IPS-20b (cell line): ENCODE data around the gene FGF9.

Source experiments
- H3K27ac ChIP-seq: one replicate; pipeline ENCODE4 v1.5.1; 2013; ENCODE audit warnings: low read length
- H3K27me3 ChIP-seq: 2 replicates; pipeline ENCODE4 v1.6.1; 2013; ENCODE audit warnings: mild to moderate bottlenecking, low read length, inconsistent platforms; ENCODE audit not compliant: insufficient read depth
- H3K36me3 ChIP-seq: 2 replicates; pipeline ENCODE4 v1.6.1; 2013; ENCODE audit warnings: low read depth, mild to moderate bottlenecking, inconsistent platforms, low read length, moderate library complexity; ENCODE audit not compliant: insufficient read depth
- H3K4me1 ChIP-seq: 2 replicates; pipeline ENCODE4 v1.6.1; 2013; ENCODE audit warnings: mild to moderate bottlenecking, control low read depth, inconsistent platforms, low read length, moderate library complexity; ENCODE audit not compliant: insufficient read depth
- H3K4me3 ChIP-seq: 2 replicates; pipeline ENCODE4 v1.5.1; 2013; ENCODE audit warnings: mild to moderate bottlenecking, low read length, inconsistent platforms
- H3K9ac ChIP-seq: 2 replicates; pipeline ENCODE4 v1.6.1; 2013; ENCODE audit warnings: low read depth, mild to moderate bottlenecking, inconsistent platforms, low read length, moderate library complexity
- H3K9me3 ChIP-seq: 2 replicates; pipeline ENCODE4 v1.6.1; 2013; ENCODE audit warnings: mild to moderate bottlenecking, low read depth, low read length, inconsistent platforms; ENCODE audit not compliant: insufficient read depth

Gene FGF9

DNA sequence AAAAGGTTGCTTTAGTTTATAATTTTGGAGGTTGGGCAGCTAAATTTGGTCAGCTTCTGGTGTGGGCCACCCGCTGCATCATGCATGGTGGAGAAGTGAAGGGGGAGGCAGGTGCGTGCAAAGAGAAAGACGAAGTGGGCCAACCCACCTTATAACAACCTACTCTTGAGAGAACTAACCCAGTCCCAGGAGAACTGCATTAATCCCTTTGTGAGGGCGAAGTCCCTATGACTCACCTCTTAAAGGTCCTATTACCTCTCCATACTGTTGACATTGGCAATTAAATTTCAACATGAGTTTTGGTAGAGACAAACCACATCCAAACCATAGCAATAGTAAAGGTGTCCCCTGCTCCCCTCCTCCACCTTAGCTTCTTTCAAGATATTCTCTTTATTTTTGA lies 7.7 kb upstream of the FGF9 start:
- Histone ChIP-seq H3K36me3 (no peaks in the 10 kb centered on the region), H3K27me3 (peaks cover 17% of the 10 kb centered on the region), H3K4me1 (no peaks in the 10 kb centered on the region), H3K4me3 (no peak overlapping the region), H3K9ac (no peak overlapping the region), H3K27ac (no peak overlapping the region), H3K9me3 (no peaks in the 10 kb centered on the region)

DNA sequence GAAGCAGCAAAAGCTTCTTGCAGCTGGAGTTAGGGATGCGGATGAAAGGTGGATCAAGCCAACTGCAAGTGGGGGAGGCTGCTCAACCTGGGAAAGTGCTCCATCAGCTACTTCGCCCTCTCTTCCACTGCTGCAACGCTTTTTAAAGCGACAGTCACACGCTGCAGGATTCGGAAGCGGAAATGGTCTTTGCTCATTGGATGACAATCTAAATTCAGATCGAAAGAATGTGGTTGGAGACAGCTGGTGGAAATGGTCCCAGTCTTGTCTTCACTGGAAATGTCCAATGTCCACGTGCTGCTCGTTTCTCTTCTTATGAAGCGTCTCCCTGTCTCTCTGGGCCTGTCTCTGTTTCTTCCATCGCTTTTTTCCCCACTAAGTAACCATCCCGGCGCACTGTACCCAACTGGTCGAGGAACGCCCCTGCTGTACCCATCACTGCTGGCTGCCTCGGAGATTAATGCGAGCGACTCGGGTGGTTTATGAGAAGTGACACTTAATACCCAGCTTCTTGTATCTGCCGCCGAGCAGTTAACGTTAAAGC lies 2.1 kb upstream of the FGF9 start:
- H3K9ac ChIP-seq, result no peak overlapping the region; the same call in 1 of the 2 replicates
- no peaks in the 10 kb centered on the region for H3K36me3 ChIP-seq
- peak overlapping the region; percentile 90 for H3K4me3 ChIP-seq
- peaks cover 73% of the 10 kb centered on the region for H3K27me3 ChIP-seq
- H3K9me3 ChIP-seq, result no peaks in the 10 kb centered on the region; the same call in 1 of the 2 replicates
- no peak overlapping the region for H3K27ac ChIP-seq
- H3K4me1 ChIP-seq, result peaks cover 18% of the 10 kb centered on the region; the same call in 1 of the 2 replicates

DNA sequence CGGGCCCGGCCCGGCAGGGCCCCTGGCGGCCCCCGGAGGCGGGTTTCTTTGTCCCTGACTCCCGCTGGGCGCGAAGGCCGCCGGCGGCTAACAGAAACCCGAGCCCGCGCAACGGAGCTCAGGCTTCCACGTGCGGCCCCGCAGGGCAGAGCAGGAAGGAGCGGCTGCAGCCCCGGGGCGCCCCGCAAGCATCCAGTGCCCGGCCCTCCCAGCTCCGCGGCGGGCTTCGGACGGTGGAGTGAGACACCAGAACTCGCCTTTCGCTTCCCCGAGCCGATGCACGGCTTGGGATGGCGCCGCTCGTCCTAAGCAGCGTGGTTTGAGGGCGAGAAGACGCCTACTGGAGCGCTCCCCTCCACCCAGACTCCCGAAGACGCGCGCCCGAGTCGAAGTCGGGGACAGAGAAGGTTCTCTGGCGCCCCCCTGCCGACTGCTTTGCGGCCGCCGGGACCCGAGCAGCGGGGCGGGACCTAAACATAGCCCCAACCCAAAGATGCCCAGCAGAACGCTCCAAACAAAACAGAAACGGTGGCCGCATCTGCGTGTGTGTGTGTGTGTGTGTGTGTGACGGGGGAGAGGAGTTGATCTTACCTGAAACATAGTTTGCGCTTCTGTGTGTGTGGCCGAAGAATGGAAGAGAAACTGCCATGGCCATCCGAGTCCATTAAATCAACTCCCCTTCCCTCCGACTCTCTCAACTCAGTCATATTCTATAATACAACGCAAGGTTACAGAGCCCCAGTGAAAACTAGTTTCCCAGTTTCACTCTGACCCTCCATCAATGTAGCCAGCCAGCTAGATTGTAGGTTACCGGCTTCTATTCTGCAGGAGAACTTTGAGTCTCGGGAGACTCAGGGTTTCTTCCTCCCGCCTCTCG lies 629 bp upstream of the FGF9 start:
- peak overlapping the region; percentile 90 for H3K4me3 ChIP-seq
- no peaks in the 10 kb centered on the region; the same call in 1 of the 2 replicates for H3K9me3 ChIP-seq
- peaks cover 18% of the 10 kb centered on the region; the same call in 1 of the 2 replicates for H3K4me1 ChIP-seq
- peak overlapping the region; percentile 70; the same call in 1 of the 2 replicates for H3K9ac ChIP-seq
- H3K27me3 ChIP-seq, result peaks cover 86% of the 10 kb centered on the region
- no peaks in the 10 kb centered on the region for H3K36me3 ChIP-seq
- H3K27ac ChIP-seq, result no peak overlapping the region

DNA sequence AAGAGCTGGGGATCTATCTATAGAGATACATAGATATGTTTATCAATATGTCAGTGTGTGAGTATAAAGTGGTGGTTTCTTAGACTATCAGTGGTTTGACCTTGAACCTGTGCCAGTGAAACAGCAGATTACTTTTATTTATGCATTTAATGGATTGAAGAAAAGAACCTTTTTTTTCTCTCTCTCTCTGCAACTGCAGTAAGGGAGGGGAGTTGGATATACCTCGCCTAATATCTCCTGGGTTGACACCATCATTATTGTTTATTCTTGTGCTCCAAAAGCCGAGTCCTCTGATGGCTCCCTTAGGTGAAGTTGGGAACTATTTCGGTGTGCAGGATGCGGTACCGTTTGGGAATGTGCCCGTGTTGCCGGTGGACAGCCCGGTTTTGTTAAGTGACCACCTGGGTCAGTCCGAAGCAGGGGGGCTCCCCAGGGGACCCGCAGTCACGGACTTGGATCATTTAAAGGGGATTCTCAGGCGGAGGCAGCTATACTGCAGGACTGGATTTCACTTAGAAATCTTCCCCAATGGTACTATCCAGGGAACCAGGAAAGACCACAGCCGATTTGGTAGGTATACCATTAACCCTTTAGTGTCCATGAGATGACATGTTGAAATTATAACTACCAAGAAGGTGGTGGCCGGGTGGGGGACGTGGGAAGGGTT lies 880 bp downstream of the FGF9 start:
- peak overlapping the region; percentile 58; the same call in 1 of the 2 replicates for H3K4me3 ChIP-seq
- H3K4me1 ChIP-seq, result peaks cover 18% of the 10 kb centered on the region; the same call in 1 of the 2 replicates
- no peak overlapping the region for H3K9ac ChIP-seq
- no peak overlapping the region for H3K27ac ChIP-seq
- H3K27me3 ChIP-seq, result peaks cover 98% of the 10 kb centered on the region
- H3K36me3 ChIP-seq, result no peaks in the 10 kb centered on the region
- H3K9me3 ChIP-seq, result no peaks in the 10 kb centered on the region; the same call in 1 of the 2 replicates

DNA sequence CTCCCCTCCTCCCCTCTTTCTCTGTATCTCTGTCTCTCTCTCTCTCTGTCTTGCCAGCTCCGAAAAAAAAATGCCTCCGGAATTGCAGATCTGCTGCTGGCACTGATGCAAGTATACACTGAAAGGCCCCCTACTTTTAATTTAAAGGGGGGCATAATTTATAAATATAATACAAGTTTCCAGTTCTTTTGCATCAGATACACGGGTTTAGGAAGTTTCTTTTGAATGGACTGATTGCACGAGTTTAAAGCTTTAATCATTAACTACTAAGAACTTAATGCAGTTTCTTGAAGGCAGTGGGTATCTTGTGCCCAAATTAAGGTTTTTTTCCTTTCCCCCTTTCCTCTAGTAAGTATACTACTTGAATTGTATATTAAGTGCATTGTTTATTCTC lies 1.4 kb downstream of the FGF9 start:
- Histone ChIP-seq H3K36me3 (no peaks in the 10 kb centered on the region), H3K9me3 (no peaks in the 10 kb centered on the region; the same call in 1 of the 2 replicates), H3K4me3 (peak overlapping the region; percentile 58; the same call in 1 of the 2 replicates), H3K4me1 (peaks cover 18% of the 10 kb centered on the region; the same call in 1 of the 2 replicates), H3K27me3 (peaks cover 98% of the 10 kb centered on the region), H3K9ac (no peak overlapping the region), H3K27ac (no peak overlapping the region)

DNA sequence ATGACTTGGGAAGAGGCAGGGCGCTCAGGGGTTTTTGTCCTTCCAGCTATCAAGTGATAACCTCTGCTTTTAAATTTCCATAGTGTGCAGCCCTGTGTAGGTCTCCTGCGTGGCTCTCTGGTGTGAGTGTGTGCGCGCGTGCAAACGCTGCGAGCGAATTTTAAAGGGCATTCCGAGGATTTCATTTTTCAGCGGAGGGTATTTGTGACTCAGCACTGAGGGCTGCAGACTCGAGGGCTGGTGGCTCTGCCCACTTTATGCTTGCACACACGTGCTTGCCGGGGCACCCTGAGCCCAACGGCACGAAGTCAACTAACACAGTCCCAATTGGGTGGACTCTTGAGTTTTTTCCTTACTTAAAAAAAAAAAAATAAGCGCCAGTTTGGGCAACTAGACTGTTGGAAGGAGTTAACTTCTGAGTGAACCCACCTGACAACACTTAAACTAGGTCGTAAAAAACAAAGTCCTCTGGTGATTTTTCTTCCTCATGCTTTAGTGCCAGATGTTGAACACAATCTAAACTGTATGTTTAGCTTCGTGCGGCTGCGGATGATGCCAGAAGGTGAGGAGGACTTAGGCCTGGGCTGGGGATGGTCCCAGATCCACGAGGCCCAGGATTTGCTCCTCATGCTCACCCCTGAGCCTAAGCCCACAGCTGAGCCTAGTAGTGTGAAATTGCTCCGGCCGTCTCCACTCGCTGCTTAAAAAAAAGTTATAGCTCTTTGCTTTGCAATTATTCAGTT lies 2.1 kb downstream of the FGF9 start:
- peak overlapping the region; percentile 81 for H3K4me3 ChIP-seq
- H3K27me3 ChIP-seq, result peaks cover 98% of the 10 kb centered on the region
- H3K4me1 ChIP-seq, result peaks cover 18% of the 10 kb centered on the region; the same call in 1 of the 2 replicates
- H3K36me3 ChIP-seq, result no peaks in the 10 kb centered on the region
- H3K9me3 ChIP-seq, result no peaks in the 10 kb centered on the region; the same call in 1 of the 2 replicates
- H3K9ac ChIP-seq, result no peak overlapping the region
- H3K27ac ChIP-seq, result no peak overlapping the region

DNA sequence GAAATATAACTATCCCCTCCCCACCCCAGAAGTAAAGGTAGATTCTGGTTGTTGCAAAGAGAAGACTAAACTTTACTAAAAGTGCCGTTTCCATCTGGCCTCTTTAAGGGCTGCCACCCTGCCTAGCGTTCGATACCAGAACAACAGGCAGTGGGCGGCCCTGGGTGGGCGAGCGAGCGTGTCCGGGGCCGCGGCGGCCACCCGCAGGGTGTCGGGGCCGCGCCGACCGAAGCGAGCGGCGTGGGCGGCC lies 2.6 kb downstream of the FGF9 start:
- no peak overlapping the region for H3K27ac ChIP-seq
- no peaks in the 10 kb centered on the region; the same call in 1 of the 2 replicates for H3K9me3 ChIP-seq
- H3K4me1 ChIP-seq, result peaks cover 16% of the 10 kb centered on the region; the same call in 1 of the 2 replicates
- no peaks in the 10 kb centered on the region for H3K36me3 ChIP-seq
- H3K27me3 ChIP-seq, result peaks cover 98% of the 10 kb centered on the region
- H3K9ac ChIP-seq, result no peak overlapping the region
- peak overlapping the region; percentile 81 for H3K4me3 ChIP-seq

DNA sequence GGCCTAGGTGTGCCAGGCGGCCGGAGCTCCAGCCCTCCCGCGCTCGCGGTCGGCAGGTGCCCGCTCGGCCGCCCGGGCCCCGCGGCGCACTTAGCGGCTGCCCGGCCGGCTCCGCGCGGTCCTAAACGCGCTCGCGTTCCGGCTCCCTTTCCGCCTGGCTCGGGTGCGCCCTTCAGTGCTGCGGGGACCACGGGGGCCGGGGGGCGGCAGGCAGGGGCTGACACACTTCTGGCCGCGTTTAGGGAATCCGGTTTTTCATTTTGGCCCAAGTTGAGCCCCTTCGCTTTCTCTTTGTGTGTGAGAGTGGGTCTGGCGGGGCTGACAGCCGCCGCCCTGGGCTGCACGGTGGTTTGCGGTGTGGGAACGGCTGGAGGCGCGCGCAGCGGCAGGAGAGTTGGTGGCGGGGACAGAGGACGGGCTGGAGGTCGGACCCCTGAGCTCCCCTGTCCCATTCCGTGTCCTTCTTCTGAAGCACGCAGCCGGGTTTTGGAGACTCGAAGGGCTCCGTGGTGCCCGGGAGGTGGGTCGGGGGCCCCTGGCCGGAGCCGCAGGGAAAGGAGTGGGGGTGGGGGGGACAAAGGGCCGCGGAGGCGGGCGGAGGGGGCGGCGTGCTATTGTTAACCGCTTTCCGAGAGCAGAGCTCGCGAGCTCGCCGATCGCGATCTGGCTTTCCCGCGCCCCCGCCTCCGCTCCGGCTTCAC lies 3.1 kb downstream of the FGF9 start:
- Histone ChIP-seq H3K9ac (peak overlapping the region; percentile 59; the same call in 1 of the 2 replicates), H3K4me1 (peaks cover 14% of the 10 kb centered on the region; the same call in 1 of the 2 replicates), H3K36me3 (no peaks in the 10 kb centered on the region), H3K4me3 (peak overlapping the region; percentile 81), H3K27me3 (peaks cover 98% of the 10 kb centered on the region), H3K27ac (no peak overlapping the region), H3K9me3 (no peaks in the 10 kb centered on the region; the same call in 1 of the 2 replicates)

DNA sequence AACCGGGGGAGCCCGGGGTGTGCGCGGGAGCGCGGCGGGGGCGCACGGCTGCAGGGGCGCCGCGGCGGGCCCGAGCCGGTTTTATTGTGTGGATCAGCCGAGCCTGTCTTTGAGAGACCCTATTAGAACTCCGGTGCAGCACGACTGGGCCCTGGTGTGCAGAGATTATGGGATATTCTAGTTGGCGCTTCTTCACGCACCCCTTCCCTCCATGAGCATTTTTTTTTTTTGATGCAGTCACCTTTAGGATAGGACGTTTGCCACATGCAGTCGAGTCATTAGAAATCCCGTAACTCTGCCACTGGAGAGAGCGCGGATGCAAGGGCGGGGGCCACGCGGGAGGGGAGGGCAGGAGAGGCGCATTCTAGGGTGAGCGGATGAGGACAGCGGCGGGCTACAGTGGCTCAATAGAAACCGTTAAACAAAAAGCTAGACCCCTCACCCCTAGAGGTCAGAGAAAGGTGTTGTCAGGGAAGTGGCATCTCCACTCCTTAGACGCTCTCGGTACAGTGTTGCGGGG lies 3.7 kb downstream of the FGF9 start:
- H3K9ac ChIP-seq, result peak overlapping the region; percentile 59; the same call in 1 of the 2 replicates
- no peak overlapping the region for H3K27ac ChIP-seq

DNA sequence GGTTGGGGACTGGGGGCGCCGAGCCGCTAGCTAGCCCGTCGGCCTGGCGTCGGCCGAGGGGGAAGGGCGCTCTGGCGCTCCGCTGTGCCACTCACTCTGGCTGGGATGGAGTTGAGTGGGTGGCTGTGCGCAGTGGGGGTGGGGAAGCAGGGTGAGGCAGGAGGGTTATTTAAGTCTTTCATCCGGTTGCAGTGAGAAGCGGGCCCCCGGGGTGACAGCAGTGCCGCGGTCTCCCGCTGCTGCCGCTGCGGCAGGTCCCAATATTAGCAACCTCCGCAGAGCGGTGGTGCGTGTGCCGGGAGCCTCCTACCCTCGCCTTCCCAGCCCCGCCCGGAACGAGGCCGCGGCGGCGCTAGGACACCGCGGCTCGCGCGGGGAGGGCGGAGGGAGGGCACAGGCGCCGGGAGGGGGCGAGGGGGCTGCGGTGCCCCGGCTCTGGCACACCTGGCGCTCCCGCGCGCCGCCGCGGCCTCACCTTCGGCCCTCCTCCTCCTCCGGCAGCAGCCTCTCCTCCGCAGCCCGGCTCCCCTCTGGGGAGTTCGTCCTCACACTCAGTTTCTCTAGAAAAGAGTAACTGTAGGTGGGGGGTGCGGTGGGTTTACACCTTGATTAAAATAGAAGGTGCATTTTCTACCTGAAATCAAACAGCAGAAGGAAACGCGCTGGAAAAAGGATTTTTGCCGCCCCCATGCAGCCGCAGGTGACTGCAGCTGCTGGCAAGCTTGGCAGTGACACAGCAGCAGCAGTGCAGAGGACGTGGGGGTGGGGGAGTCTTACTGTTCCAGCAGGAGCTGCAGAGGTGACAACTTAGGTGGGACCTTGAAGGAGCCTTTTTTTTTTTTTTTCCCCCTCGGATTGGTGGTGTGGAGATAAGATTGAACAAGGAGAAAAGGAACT lies 4.5 kb downstream of the FGF9 start:
- peaks cover 85% of the 10 kb centered on the region for H3K27me3 ChIP-seq
- no peaks in the 10 kb centered on the region for H3K36me3 ChIP-seq
- peaks cover 14% of the 10 kb centered on the region; the same call in 1 of the 2 replicates for H3K4me1 ChIP-seq
- H3K9me3 ChIP-seq, result no peaks in the 10 kb centered on the region; the same call in 1 of the 2 replicates
- H3K9ac ChIP-seq, result no peak overlapping the region; the same call in 1 of the 2 replicates
- peak overlapping the region; percentile 70 for H3K4me3 ChIP-seq
- no peak overlapping the region for H3K27ac ChIP-seq

More for the DNA sequence above, 3.7 kb downstream of the FGF9 start:
- Histone ChIP-seq H3K4me1 (peaks cover 14% of the 10 kb centered on the region; the same call in 1 of the 2 replicates), H3K9me3 (no peaks in the 10 kb centered on the region; the same call in 1 of the 2 replicates), H3K36me3 (no peaks in the 10 kb centered on the region), H3K27me3 (peaks cover 93% of the 10 kb centered on the region), H3K4me3 (peak overlapping the region; percentile 81)
